CD4-positive, alpha-beta T cell treated with Interleukin-21 for 1 hour (primary cell): ENCODE data around the gene MGLL.

Experiments
- DNase-seq: peaks from one replicate; pipeline ENCODE4 v3.0.0-alpha.2; 2020

Gene MGLL

GRCh38 chr3:127646501-127647046, 175.7 kb downstream of the MGLL start:
- DNase-seq, result no peak

GRCh38 chr3:127645371-127646015, 176.8 kb downstream of the MGLL start:
- no peak for DNase-seq

GRCh38 chr3:127644641-127645370, 177.5 kb downstream of the MGLL start:
- no peak for DNase-seq

GRCh38 chr3:127640042-127640355, 182.3 kb downstream of the MGLL start:
- no peak for DNase-seq

- DNase-seq, result no peak
These were observed 182.9 kb downstream of the MGLL start for GRCh38 chr3:127639173-127640041.
